Hematopoietic multipotent progenitor cell treated with erythropoietin and hydrocortisone succinate and interleukin-3 and kit ligand, for 8 days (in vitro differentiated cells): ENCODE results near the gene HOXA2.
A peak's percentile ranks its signal among the peaks of the same experiment; 100 is the strongest.

ENCODE experiments used
- DNase-seq: peaks from one replicate; pipeline ENCODE4 v3.0.0-alpha.2; 2015

HOXA2 gene

DNA sequence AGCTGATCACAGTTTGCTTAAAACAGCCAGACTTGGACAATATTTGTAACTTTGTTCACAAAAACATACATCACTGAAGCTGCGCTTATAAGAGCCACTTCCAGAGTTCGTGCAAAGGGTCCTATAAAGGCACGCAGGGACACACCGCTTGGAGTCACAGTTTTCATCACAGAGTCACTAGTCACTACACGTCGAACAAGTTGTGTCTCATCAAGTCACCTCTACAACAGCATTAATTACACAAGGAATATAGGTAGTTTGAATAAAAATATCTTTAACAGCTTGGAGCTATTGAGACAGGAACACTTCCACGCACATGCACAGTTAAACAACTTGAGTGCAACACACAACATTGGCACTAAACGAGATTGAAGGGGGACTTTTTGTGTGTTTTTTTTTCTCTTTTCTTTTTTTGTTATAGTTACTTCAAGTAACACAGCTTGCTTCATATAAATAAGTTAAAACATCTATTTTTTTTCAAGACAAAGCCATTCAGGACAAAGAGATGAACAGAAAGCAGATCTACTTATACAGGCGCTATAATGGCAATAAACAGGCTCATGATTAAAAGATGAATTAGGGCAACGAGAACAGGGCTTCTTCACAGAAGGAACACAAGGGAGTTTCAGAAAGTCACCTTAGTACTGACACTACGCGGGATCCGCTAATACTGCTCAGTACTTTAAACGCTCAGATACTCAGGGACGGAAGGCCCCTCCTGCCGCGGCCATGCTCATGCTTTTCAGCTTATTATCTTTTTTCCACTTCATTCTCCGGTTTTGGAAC, 38.8 kb upstream of the HOXA2 start:
- no peak for DNase-seq

DNA sequence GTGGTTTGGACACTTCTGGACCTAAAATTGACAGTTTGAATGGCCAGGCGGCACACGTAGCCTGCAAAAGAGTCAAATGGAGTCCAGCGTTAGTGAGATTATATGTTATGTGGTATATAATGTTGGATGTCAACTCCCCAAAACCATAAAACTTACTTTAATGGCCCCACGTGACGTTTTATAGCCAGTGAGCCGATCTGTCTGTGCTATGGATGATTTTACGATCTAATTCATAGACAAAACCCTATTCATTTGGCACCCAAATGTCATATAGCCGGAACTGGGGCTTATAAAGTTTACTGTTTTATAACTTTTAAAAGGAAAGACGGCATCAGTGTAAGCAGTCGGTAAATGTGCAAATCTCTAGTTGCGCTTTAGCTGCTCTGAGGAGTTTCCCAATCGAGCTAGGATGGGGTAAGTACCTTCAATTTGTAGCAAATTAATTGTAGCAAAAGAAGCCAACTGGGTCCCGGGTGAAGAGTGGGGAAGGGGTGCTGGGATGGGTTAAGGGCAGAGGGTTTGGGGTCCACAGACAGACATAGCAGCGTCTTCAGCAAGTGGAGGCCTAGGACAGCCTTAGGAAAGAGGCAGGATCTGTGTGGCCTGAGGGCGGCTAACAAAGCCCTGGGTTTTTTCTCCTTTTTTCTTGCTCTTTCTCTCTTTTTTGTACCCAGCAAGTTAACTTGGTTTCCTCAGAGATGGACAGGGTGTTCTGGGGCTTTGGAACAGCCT, 37.8 kb upstream of the HOXA2 start:
- DNase-seq, result no peak

DNA sequence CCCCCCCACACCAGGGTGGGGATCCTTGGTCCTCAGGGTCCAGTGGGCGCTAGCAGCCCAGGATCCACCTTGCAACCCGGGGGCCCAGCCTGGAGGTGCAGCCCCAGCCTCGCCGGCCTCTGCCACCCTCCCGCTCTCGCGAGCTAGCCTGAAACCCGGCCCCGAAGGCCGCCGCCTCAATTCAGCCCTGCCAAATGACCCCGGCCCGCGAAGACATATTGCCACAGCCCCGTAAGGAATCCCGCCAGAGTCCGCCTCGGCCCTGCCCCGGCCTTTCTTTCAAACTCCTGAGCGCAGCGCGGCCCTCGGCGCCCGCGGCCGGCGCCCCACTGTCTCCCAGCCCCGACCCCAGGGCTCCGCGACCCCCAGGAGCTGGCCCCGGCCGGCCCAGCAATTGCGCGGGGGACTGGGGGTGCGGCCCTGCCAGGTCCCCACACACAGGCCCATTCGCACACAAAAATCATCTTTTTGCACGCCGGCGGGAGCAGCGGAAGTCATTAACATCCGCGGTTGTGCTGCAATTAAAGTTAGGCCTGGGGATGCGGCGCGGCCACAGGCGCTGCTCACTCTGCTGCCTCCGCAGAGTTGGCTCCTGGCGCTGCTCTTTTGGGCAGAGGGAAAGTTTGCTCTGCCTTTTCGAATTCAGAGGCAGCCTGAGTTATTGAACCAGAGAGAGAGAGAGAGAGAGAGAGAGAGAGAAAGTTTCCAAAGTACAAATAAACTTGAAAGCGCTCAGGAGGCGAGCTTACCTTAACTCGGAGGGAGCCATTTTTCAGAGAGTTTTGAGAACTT, 37.0 kb upstream of the HOXA2 start:
- DNase-seq, result no peak

DNA sequence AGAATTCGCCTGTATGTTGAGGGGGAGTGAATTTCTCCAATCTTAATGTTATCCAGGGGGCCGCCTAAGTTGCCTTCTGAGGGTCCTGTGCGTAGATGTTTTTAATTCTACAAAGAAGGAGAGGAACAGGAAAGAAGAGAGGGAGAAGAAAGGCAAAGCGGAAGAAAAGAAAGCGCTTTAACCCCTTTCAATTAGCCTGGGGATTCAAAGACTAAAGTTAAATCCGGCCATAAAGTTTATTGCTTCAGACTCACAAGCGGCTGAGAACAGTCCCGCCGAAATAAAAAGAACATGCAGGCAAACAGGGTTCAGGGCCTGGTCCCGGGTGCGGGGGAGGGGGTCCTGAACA, 36.5 kb upstream of the HOXA2 start:
- no peak for DNase-seq

DNA sequence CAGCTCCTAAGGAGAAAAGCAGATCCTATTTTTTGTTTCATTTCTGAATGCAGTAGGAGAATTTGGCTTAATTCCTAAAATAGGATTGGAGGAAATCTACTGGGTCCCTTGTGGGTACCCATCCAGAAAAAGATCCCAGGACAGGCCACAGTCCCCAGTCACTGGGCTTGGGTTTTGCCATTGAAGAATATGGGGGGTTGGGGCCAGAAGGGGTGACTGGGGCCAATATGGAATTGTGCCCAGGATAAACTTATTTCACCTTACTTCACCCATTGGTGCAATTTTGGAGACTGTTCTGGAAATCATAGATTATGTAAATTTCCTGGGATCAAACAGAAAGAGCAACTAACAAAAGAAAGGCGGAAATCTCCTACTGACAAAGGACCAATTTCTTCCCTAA, 36.0 kb upstream of the HOXA2 start:
- DNase-seq, result no peak

DNA sequence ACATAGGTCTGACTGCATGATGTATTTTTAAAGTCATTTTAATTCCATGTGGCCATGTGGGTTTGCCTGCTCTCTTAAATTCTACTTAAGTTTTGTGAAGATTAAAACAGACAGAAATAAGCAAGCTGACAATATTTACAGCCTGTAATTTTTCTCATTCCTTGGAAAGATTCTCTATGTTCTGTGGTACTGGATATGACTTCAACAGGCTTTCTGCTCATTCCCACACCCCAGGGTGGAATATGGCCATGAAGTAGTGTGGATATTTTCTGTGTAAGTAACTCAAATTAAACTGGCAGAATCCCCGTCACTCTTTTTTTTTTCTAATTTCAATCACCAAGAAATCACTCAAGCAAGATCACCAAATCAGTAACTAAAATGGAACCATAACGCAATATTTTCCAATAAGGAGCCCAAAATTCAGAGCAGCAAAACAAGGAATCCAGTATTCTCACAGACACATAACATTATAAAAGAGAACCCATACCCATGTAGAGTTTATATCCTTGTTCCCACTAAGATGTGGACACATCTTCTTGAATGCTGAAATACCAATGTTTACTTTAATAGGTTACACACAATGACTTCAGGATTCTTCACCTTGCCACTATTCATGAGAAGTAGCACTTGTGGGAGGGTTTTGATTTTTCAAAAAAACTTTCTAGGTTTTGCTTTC, 35.3 kb upstream of the HOXA2 start:
- no peak for DNase-seq

DNA sequence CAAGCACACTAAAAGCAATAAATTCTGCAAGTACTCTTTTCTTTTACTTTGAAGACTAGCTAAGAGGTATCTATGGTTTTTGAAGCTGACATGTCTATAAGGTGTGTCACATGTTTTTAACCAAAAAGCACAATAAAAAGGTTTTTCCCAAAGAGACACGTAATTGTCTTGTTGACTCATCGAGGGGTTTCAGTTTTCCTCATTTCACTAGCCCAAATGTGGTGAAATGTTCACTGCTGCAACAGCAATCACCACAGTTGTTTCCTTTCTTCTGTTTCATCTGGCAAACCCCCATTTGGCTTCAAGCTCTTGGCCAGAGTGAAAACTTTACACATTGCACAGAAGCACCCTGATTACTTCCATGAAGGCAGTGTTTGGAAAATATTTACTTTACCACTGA, 31.9 kb upstream of the HOXA2 start:
- DNase-seq, result no peak

DNA sequence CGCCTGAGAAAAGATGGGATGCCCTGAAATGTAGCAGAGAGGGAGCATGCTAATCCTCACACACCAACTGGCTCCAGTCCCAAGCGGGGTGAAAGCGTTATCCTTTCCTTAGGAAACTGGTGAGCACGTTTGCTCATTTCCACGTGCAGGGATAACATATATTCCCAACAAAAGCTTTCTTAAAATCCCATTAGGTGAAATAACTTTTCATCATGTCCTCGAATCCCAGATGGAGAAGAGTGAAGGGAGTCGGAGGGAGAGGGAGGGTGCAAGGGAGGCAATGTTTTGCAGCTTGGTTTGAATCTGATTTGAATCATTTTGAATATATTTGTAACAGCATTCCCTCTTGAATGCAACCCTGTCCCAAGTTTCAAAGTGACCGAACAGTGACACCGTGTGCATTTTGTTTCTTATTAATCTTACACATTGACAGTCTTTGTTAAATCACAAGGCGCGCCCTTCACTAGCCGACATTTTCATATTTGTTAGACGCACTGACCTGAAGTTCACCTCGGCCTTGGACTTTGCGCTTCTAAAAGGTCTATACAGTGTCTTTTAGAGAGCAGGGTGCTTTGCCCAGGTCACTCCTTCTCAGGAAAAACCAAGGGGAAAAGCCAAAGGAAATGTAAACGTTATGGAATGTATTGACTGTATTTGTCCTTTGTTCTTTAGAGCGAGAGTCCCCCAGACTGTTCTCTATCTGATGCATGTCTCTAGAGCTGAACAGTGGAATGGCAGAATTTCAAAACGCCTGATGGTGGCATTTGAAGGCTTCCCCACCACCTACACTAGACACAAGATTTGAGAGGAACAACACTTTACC, 31.1 kb upstream of the HOXA2 start:
- no peak for DNase-seq

DNA sequence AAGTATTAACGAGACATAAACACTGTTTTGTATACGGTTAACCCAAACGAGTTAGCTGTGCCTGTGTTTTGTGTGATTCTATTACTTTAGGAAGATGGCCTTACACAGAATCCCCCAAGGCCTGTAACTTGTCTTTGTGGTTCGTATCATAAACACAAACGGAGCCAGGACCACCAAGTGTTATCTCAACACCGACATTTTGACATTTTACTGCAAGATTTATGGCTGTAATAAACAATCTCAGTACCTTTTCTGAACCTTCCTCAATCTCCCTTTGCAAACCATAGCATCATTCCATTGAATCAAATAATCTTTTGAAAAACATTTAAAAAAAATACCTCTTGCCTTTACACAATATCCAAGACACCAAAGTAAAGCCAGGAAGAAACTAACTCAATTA, 30.5 kb upstream of the HOXA2 start:
- DNase-seq, result no peak

DNA sequence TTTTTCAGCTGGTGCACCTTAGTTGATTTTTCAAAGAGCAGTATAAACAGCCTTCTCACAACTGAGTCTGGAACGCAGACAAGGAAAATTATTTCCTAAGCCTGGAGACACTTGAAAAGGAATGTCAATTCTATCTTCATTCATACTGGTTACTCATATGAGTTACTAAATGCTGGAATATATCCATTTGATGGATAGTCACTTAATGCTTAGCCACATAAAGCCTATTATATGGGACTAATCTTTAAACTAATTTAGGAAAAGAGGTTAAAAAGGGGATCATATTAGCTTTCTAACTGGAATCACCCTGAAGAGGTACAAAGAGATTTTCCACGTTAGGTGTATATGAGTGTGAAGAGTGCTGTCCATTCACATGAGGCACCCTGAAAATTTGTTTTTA, 29.7 kb upstream of the HOXA2 start:
- DNase-seq, result no peak

DNA sequence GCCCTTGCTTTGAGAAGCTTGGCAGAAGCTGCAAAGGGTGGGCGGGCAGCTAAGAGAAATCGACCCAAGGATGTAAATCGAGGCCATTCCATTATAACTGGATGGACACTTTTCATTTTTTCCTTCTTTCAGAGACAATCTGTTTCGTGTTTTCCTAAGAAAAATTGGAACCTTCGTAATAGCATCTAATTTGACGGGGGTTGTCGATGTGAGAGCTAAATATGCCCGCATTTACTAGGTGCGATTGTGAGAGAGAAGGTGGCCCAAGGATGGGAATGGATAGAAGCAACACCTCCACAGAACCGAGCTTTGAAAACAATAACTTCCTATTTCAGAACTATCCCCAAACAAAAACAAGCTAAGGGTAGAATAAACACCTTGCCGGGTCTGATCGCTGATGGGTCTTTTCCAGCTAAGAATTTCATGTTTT, 28.9 kb upstream of the HOXA2 start:
- DNase-seq, result no peak

DNA sequence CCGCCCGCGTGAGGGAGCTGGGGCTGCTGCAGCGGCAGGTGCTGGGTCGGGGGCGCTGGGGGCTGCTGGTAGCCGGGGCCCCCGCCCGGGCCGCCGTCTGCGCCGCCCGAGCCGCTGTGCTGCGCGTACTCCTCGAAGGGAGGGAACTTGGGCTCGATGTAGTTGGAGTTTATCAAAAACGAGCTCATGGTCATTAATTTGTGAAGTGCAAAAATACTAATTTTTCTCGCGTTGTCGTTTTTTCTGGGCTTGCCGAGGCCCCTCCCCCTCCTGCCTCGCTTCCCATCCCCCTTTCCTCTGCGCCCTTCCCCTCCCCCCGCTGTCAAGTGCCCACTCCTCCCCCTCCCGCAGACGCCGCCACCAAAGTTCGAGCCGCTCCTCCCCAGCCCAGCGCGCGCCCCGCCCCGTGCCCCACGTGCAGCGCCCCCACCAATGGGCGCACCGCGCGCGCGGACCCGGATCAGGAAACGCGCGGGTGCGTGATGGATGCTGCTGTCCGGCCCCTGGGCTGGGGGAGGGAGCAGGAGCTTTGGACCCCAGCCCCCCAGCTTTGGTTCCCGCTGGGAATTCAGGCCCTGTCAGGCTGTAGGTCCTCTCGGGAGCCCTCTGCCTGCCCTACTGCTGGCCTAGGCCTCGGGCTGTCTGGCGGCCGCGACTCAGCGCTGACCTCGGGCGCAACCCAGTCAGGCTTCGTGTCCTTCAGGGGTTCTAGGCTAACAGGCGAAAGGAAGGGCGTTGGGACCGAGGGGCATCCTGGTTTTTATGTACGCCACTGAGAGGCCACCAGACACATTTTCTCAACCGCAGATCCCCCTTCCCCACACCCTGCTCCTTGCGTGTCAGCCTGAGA, 28.3 kb upstream of the HOXA2 start, which contains the start of gene HOXA4:
HOXA4 (minus strand) TSS at position 218 of the 850 bp plus-strand sequence; CDS start at position 194, 24 bp downstream.
- peak; percentile 77 for DNase-seq

DNA sequence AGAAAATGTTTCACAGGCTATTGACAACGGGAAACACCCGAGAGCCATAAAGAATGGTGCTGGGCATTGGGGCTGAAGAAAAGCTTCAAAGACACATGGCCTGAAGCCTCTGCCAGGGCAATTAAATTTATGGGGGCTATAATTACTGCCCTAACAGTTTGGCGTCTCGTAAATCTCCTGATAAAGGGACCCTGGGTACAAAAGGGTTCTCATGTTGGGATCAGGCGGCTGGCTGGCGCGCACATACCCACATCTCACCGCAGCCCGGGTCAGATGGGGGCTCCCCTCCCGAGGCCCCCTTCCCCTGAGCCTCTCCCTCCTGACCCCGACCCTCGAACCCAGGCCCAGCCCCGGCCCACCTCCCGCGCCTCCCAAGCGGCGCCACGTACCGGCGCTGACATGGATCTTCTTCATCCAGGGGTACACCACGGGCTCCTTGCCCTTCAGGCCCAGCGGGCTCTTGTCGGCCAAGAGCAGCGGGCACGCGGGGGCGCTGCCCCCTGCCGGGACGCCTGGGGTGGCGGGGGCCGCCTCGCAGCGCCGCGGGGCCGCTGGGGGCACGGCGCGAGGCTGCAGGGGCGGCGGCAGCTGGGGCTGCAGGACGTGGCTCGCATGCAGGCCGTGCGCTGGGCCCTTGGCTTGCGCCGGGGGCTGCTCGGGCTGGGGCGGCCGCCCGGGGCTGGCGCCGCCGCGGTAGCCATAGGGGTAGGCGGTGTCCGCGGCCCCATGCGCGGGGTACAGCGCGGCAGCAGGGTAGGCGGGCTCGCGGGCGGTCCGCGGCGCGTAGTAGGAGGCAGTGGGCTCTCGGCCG, 27.5 kb upstream of the HOXA2 start:
- no peak for DNase-seq

DNA sequence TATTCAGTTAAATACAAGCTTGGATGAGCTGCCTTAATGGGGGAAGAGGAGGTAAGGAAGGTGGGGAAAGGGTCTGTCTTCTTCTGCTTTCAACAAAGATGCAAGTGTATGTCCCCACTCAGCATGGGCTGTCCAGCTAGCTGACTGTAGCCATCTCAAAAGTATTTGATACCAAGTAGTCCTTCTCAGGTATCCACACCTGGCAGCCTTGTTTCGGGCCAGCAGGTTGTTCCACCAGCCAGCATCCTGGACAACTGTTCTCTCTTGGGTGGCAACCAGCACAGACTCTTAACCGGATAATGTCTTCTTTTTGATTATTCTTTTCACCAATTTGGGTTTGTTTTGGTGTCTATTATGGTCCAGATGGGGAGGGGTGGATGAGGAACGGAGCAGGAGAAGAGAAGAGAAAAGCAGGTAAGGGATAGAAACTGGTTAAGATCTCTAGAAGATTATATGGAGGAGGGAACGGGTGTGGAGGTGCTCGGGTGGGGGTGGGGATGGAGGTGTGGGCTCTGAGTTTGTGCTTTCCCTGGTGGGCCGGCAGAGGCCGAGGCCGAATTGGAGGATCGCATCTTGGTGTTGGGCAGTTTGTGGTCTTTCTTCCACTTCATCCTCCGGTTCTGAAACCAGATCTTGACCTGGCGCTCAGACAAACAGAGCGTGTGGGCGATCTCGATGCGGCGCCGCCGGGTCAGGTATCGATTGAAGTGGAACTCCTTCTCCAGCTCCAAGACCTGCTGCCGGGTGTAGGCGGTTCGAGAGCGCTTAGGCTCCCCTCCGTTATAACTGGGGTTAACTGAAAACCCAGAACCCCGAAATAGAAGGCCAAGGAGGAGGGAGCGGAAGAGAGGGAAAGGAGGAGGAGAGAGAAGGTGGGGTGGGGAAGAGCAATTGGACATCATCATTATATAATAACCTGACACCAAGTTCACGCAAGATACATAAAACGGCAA, 26.6 kb upstream of the HOXA2 start:
- no peak for DNase-seq

DNA sequence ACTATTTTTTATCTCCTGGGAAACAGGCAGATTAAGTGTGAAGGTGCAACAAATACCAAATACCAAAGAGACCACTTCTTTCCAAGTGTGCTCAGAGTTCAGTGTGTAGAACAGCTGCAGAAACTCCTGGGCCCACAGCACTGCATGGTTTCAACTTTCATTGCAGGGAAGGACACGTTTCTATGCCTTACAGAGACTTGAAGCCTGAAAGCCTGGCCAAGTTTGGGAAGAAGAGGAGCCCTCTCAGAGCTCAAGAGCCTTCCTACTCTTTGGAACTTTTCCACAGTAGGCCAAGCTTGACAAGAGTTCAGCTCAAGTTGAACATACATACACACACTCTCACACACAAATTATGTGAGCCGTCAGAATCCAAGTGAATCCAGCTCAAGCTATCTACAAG, 25.6 kb upstream of the HOXA2 start:
- DNase-seq, result no peak

DNA sequence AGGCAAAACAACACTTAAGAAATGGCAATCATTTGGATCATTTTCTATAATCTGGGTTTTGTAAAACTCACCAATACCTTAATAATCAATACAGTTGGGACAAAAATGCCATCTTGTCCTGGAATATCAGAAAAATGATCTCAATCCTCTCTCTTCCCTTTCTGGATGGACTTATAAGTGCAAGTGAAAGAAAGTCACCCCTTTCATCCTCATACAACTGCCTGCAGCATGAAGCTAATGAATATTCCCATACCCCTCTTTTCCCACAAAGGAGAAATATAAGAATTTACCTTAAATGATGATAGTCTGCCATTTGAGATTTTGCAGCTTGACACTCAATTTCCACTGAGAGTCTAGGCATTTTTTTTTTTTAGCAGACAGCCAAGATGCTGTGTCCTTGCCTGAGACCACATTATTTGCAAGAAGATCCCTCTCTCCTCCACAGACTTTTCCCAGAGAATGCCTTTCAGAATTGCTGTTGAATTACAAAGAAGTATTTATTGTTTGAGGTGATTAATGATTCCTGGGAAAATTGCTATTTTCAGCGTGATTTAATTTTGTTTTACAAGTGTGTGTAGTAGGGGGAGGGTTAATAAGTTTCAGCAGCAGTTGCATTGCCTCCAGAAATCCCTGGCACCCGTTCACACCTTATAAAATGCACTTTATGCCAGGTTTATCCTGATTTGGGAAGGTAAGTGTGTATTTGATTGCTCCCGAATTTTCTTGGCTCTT, 24.3 kb upstream of the HOXA2 start:
- DNase-seq, result no peak

DNA sequence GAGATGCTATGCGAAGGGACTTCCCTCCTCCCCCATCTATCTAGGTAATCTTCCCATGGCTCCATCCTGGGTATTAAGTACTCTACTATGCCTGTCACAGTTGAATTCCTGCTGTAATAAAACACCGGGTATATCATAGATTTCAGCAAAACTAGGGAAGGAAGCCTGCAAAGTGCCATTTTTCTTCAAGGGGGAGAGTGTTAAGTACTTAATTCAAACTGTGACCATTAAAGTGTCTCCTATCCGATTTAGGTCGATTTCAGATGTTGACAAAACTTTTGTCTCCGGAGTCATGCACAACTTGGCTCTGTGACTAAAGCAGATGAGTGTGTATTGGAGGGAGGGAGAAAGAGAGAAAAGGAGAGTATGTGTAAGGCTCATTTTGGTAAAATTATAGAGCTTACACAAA, 23.5 kb upstream of the HOXA2 start:
- no peak for DNase-seq
